NCI-H1105 (cell line): ENCODE measurements around the gene ANKRD44.
"Not testable (repeated sequence)": the region's sequence is repeated elsewhere in the genome, so short reads cannot be mapped to it uniquely, and the experiment has no call there.

ENCODE experiments used
- DNase-seq: peaks from one replicate; lab custom pipeline; 2025; lab: John Stamatoyannopoulos, UW

ANKRD44 gene

DNA sequence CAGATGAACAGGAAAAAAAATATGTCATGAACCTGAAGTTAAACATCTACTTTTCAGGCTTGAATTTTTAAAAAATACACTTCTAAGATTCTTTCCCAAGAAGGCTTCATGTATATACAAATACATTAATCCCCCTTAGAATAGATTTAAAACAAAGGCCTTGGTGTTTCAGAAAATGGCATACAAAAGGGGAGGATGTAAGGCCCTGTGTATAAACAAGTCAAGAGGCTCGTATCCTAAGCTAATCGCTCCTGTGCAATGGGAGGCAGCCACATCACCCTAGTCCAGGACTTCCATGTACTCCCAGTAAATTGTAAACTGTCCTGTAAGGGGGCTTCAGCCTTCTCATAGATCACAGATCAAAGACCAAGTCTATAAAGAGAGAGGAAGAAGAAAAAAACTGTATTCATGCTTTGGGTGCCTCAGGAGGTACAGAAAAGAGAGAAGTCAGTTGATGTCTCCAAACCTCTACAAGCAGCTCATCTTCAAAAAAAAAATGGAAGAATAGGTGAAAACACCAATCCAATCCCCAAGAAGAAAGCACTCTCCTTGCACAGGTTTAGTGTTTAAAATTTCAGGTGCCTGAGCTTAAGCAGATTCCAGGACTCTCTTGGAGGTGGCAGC lies 53.9 kb downstream of the ANKRD44 start:
- no peak for DNase-seq

DNA sequence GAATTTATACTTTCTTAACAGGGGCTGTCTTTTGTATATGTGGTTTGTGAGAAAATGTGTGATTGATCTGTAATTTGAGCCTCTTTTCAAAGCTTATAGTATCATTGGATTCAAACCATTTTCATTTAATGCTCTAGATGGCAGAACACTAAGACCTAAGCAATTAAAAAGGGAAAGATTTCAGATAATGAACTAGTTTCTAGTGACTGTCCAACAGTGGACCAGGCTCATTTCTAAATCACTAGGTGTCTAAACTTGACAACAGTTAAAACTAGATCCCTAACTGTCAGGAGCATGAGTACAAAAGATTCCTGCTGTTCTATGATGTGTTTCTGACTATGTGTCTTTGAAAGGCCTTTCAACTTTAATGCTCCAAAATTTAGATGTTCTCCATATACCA lies 54.6 kb downstream of the ANKRD44 start:
- DNase-seq = no peak

DNA sequence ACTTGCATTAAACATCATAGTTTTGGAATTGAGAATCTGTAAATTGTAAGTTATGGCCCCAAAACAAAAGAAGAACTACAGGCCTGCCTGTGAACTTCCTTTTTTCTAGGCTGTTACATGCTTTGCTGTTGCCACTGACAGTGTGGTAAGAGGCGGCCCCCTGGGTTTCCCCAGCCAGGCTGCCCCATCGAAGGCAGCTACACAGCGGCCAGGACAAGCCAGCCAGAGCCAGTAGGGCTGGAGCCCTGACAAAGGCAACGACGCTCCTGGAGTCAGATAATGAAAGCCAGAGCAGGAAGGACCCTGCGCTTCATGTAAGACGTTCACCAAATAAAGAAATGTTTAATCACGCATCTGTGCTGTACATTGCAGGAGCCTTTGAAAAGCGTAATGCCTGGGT lies 55.0 kb downstream of the ANKRD44 start:
- DNase-seq = no peak

GRCh38 chr2:197254776-197255530 lies 55.6 kb downstream of the ANKRD44 start:
- no peak for DNase-seq

DNA sequence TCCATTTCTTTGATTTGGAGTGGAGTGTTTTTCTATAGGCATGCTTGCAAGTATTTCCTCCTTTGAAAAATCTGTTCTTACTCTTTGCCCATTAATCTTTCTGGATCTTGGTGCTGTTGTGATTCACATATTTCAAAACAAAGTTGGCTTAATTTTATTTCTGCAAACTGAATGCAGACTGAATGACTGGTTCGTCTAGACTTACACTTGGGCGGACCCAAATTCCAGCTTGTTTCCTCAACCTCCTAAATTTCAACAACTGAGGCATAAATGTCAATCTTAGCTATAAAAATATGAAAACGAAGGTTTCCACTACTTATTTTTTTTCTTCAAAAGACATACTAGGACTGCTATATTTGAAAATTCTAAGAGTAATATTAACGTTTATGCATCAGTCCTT lies 59.0 kb downstream of the ANKRD44 start:
- no peak for DNase-seq

DNA sequence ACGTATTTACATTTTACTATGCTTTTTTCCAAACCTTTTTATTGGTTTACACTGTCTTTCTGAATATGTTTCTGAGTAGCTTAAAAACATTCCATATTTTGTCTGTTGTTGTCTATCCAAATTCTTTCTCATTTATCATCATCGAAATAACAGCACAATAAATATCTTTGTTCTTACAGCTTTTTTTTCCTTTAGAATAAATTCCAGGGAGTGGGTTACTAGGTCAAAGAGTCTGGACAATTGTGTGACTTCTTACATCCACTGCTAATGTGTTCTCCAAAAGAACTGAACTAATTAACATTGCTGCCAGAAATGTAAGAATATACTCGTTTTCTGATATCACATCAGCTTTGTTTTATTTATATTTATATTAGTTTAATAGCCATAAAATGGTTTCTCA lies 59.4 kb downstream of the ANKRD44 start:
- DNase-seq = no peak

GRCh38 chr2:197250084-197250397 lies 60.5 kb downstream of the ANKRD44 start:
- no peak for DNase-seq

GRCh38 chr2:197249381-197250083 lies 61.0 kb downstream of the ANKRD44 start:
- DNase-seq = no peak

- no peak for DNase-seq
Observed at GRCh38 chr2:197248623-197249022, 62.0 kb downstream of the ANKRD44 start.

DNA sequence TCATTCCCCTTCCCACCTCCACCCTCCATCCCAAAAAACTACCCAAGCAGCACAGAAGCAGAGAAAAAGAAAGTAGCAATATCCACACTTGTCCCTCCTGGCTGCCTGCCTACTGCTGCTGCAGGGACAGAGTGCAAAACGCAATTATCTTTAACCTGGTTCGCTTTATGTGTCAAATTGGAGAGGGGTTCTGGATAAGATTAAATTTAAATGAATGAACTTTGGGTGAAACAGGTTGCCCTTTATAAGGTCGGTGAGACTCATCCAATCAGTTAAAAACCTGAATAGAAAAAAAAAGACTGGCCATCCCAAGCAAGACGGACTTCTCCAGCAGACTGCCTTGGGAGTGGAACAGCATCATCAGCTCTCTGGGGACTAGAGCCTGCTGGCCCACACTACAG lies 62.6 kb downstream of the ANKRD44 start:
- no peak for DNase-seq

GRCh38 chr2:197247083-197247482 lies 63.5 kb downstream of the ANKRD44 start:
- no peak for DNase-seq

DNA sequence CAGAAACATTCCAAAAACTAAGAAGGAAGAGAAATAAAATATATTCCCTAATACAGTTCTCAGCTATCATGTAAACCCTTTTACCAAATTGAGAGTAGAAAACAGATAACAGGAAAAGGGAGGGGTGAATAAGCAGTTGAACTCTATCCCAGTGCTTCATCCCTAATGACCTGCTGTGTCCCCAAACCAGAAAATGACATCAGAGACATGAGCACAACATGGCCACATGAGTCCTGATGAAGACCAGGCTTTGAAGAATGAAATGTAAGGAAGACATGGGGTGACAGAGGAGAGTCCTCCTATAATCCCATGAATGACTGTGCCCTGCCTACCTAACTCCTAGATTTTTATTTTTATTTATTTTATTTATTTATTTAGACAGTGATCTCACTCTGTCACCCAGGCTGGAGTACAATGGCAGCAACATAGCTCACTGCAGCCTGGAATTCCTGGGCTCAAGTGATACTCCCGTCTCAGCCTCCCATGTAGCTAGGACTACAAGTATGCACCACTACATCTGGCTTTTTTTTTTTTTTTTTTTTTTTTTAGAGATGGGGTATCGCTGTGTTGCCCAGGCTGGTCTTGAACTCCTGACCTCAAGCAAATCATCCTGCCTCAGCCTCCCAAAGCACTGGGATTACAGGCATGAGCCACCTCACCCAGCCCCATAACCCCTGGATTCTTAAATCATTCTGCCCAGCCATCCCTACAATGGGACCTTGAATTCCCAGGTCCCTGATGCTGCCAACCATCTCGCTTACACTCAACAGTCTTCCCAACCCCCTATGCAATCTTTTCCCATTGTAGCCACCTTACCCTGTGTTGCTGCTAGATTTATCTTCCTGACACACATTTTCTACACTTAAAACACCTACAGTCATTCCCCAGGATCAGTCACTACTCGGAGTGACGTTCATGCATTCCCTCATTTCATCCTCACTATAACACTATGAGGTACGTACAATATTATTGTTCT lies 64.5 kb downstream of the ANKRD44 start:
- no peak for DNase-seq

DNA sequence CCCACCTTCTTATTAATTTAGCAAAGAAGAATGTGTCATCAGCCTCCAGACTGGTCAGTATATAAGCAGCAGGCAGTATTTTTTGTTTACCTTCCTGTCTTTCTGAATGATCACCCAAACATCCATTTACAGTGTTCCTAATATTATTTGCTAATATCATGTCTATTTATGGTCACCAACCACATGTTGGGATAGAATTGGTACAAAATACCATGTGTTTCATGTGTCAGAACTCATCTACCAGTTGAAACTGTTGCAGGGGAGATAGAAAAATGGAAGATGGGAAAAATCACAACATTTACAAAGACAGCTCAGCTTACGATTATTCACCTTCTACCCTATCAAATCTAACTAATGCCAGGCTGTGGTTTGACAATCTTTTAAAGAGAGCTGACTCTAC lies 66.2 kb downstream of the ANKRD44 start:
- no peak for DNase-seq

DNA sequence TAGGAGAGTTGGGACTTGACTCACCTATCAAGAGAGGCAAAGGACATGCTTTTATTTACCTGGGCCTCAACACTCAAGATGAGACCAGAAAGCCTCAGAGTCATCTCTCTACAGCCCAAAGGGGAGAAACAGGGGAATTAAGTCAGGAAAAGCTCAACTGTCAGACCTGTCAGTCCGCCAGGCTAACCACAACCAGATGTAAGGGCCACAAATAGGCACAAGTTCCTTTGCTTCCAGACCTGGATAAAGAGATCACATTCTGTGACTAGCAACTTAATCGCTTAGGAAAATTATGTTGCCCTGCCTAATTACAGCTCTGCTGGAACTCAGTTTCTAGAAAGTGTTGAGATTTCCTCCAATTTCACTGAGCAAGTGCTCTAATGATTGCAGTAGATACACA lies 67.9 kb downstream of the ANKRD44 start:
- no peak for DNase-seq

DNA sequence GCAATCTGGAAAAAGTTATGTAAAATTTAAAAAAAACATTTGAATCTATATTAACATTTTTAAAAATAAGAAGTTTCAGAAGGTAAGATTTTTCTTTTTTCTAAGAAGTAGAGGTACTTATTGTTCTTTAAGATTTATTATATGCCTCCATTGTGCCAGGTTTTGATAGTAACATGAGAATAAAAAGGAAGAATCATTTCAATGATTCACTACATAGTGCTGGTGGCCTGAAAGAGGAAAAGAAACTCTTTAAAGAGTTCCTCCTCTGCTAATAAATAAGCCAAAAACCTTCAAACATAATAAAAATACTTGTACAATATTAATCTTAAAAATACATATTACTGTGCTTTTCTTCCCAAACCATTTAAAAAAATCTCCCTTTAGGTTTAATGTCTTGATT lies 69.0 kb downstream of the ANKRD44 start:
- DNase-seq = no peak

DNA sequence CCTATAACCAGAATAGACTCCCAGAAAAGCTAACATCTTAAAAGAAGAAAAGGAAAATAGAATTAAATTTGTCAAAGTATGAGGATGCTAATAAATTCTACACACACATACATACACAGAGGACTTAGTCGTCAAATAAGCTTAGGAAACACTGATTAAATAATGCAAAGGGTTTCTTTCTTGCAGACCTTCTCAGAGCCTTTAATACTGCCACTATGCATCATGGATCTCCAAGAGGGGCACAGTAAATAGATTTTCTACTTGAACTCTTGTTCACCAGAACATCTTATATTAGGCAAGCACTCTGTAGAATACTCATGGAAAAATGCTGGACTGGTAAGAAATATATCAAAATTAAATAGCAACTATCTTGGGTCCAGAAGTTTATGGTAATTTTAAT lies 69.4 kb downstream of the ANKRD44 start:
- DNase-seq = no peak

DNA sequence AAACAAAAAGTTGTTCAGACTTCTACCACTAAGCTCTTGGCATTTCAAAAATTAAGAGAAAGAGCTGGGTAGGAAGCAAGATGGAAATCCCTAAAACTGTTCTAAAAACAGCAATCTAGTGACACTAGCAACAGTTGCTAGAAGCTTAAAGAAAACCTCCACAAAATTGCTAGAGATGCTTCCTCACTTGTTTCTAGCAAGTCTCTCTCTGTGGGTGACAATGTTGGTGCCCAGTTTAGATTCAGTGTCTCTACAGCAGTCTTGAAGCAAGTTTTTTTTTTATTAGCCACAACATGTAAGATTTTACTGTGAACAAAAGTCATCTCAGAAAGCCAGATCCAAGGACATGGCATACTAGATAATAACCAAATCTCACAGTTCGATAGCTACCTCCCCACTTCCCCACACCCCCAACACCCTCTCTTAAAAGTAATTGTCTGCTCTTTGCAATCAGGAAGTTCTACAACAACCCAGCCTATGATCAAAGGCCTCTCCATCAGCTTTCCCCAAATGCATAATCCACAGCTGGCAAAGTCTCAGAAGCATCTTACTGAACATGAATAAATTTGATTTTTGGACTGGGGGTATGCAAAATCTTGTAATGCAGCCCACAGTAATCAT lies 70.0 kb downstream of the ANKRD44 start:
- no peak for DNase-seq

GRCh38 chr2:197240018-197240417 lies 70.6 kb downstream of the ANKRD44 start:
- DNase-seq = not testable (repeated sequence)

- no peak for DNase-seq
Observed at GRCh38 chr2:197239434-197239833, 71.1 kb downstream of the ANKRD44 start.

GRCh38 chr2:197238043-197238365 lies 72.6 kb downstream of the ANKRD44 start:
- no peak for DNase-seq

DNA sequence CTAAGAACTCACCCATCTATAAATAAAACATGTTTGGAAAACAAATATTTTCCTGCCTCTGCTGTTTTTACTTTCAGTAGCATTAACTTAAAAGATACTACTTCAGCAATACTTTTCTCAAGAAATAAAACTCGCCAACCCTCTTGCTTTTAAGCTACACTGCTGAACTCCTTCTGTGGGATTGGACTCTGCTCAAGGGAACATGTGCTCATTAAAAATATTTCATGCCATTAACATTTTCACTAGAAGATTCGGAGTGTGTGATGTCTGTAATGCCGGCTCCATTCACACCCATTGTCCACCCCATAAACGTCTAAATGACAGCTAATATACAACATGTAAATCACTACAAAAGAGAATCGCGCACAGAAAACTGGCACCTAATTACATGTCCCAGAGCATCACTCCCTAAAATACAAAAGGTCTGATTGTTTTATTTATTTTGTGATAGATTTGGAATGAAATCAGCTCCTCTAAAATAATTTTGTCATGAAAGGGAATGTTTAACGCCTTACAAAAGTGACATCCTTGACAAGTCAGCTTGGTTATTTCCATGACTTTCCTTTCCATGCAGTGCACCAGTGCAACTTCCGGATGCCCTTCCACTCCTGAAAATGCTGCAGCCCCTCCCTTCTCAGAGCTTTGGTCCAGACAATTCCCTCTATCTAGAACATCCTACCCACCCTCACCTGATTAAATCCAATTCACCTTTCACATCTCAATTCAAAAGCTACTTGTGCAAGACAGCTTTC lies 73.1 kb downstream of the ANKRD44 start:
- no peak for DNase-seq
